GM12872 (cell line): Measurements from ENCODE around the gene SATB2.

Source experiments
- TF ChIP-seq, protein P1 (sequence below): IDR thresholded peaks from 3 replicates; pipeline ENCODE4 v1.5.1; 2011; ENCODE audit warnings: low read depth, mild to moderate bottlenecking, low read length, moderate library complexity; ENCODE audit not compliant: insufficient read depth

Gene SATB2

DNA sequence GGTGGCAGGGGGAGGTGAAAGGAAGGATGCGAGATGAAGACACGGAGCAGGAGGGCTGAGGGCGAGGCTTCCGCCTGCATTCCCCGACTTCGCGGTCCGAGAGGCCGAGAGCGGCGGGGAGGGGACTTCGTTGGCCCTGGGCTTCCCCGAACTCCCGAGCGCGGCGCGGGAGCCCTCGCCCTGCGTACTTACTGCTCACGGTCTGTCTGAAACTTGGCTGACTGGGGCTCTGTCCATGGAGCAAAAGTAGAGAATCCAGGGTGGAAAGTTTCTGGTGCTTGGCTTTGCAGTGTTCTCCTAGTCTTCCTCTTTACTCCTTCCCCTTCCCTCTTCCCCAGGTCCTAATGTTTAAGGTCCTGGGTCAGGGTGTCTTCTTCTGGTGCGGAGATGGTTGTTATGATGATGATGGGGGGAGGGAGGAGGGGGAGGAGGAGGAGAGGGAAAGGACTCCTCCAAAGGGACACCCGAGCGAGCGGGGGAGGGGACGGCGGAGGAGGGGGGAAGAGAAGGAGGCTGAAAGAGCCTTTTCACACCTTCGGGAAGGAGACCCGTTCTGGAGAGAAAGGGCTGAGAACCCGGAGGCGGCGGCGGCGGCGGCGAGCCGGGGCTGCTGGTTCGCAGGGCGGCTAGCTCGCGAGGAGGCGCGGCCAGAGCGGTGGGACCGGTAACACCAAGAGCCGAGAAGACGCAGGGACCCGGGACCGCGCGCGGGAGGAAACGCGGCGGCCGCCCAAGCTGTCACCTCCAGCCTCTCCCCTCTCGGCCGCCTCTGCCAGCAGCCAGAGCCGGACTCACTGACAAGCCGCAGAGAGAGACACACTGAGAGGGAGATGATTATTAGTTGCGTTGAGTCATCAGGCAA lies at the start of gene SATB2:
SATB2 (minus strand) TSS at position 793 of the 862 bp plus-strand sequence. CDS start 1,902 bp downstream, outside the sequence.
- TF ChIP-seq, protein P1, sequence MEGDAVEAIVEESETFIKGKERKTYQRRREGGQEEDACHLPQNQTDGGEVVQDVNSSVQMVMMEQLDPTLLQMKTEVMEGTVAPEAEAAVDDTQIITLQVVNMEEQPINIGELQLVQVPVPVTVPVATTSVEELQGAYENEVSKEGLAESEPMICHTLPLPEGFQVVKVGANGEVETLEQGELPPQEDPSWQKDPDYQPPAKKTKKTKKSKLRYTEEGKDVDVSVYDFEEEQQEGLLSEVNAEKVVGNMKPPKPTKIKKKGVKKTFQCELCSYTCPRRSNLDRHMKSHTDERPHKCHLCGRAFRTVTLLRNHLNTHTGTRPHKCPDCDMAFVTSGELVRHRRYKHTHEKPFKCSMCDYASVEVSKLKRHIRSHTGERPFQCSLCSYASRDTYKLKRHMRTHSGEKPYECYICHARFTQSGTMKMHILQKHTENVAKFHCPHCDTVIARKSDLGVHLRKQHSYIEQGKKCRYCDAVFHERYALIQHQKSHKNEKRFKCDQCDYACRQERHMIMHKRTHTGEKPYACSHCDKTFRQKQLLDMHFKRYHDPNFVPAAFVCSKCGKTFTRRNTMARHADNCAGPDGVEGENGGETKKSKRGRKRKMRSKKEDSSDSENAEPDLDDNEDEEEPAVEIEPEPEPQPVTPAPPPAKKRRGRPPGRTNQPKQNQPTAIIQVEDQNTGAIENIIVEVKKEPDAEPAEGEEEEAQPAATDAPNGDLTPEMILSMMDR: no peak

DNA sequence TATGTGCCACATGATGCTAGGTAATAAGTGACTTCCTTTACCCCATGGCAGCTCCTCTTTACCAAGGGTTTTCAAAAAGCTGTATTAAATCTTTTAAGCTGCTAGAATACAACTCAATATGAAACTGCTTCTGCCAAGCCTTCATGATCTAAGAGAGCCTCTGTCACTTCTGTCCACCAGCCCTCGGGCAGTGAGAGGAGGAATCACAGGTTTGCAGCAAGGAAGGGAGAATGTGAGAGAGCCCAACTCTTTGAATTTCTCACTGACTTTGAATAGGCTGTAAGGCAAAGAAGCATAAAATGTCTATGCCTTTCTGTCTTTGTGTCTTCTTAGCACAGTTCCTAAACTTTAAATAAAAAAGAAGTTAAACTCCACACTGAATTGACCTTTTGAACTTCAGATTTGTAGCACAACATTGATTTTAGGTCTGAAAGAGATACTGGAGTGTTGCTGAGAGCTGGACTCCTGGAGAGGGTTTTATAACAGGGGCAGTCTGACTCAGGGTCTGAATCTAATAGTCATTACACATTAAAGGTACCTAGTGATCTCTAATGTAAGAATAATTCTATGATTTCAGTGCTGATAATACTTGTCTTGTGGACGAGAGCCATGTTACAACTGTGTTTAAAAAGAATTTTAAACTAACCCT lies 48.1 kb upstream of the SATB2 start:
- TF ChIP-seq, protein P1: no peak

DNA sequence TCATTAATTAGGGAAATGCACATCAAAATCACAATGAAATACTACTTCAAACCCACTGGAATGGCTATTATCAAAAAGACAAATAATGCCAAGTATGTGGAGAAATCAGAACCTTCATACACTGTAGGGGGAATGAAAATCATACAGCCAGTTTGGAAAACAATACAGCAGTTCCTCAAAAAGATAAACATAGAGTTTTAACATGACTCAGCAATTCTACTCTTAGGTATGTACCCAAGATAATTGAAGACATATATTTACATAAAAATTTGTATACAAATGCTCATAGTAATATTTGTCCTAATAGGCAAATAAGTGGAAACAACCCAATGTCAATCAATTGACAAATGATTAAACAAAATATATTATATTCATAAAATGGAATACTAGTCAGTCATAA lies 45.4 kb upstream of the SATB2 start:
- TF ChIP-seq, protein P1: no peak

DNA sequence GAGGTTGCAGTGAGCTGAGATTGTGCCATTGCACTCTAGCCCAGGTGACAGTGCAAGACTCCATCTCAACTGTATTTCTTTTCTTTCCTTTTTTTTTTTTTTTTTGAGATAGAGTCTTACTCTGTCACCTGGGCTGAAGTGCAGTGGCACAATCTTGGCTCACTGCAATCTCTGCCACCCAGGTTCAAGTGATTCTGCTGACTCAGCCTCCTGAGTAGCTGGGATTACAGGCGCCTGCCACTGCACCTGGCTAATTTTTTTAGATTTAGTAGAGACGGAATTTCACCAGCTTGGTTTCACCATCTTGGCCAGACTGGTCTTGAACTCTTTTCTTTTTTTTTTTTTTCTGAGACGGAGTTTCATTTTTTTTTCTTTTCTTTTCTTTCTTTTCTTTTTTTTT lies 41.3 kb upstream of the SATB2 start:
- TF ChIP-seq, protein P1: no peak

DNA sequence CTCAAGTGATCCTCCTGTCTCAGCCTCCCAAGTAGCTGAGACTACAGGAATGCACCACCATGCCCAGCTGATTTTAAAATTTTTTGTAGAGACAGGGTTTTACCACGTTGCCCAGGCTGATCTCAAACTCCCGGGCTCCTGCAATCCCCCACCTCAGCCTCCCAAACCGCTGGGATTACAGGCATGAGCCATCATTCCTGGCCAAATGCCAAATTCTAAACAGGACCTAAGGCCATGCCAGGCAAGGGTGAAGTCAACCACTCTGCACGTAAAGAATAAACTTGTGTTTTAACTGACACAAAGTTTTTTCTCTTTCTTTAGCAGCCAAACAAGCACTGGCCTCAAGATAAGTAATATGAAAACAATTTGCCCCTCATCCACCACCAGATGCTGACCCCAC lies 37.4 kb upstream of the SATB2 start:
- TF ChIP-seq, protein P1: no peak

DNA sequence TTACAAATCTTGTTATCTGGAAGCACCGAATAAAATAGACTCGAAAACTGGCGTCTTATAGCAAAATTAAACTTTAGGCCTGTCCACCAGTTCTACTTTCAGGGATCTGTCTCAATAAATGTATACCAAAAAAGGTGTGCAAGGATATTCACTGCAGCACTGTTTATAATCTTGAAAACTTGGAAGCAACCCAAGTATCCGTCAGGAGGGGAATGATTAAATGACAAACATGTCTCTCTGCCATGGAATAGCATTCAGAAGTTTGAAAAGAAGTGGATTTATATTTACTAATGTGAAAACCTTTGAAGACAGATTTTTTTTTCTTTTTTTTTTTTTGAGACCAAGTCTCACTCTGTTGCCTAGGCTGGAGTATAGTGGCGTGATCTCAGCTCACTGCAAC lies 32.3 kb upstream of the SATB2 start:
- TF ChIP-seq, protein P1: no peak

DNA sequence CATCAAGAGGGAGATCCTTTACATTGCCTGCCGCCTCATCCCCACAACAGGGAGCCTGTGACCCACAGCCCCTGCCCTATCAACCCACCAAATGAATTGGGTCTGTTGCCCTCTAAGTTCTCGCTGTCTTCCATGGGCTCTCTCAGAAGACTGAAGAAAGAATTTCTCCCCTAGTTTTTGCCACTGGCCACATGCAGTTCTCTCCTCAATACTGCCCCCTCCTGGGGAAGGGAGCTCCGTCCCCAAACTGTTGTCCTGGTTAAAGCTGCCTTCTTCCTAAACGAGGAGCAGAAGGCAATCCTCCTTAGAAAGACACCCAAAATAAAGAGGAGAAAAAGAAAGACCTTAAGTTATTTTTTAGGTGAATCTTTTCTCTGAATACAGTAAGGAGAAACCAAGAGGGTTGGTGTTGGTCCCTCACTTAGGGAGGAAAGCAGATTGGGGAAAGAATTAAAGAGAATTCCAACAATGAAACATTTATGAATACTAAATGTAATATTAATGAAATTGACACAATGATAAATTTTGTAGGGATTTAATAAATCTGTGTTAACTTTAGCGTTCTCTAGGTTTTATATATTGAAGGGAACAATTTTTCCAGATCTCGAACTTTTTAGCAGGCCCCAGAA lies 31.1 kb upstream of the SATB2 start:
- TF ChIP-seq, protein P1: peak; percentile 84
